Activated T-cell treated with anti-CD3 and anti-CD28 coated beads, Interleukin-2, amount 50 U/mL, for 4 hours (primary cell): ENCODE data around the gene EML6. TPM values are rescaled to one million over a fixed set of nuclear protein-coding genes. Genes with fewer than 3 reads are reported as not detected.

Experiments used
- ATAC-seq, 2 donors: fragments of 200-7000 bp; cut with Tn5 transposase; one replicate each; pipeline ENCODE4 v1.10.0; 2021
- DNase-seq: peaks from one replicate; pipeline ENCODE4 v3.0.0-alpha.2; 2020
- H3K27me3 Mint-ChIP-seq: one replicate; pipeline ENCODE4 v1.8.0; 2021; ENCODE audit warnings: low read depth, mixed read lengths
- H3K36me3 Mint-ChIP-seq: one replicate; pipeline ENCODE4 v1.8.0; 2022; ENCODE audit warnings: mixed read lengths; ENCODE audit not compliant: insufficient read depth
- H3K4me1 Mint-ChIP-seq: one replicate; pipeline ENCODE4 v1.8.0; 2021; ENCODE audit warnings: low read depth, mixed read lengths
- H3K4me3 Mint-ChIP-seq: one replicate; pipeline ENCODE4 v1.8.0; 2021; ENCODE audit warnings: mild to moderate bottlenecking, moderate library complexity, mixed read lengths
- H3K9me3 Mint-ChIP-seq: one replicate; pipeline ENCODE4 v1.8.0; 2021; ENCODE audit warnings: mixed read lengths
- total RNA-seq, 3 donors: library from RNA; stranded (reverse); gene quantifications; one replicate each; pipeline ENCODE4 v1.2.1, GENCODE V29; 2021

Gene EML6
- total RNA-seq, 3 donors from 2014 or later: 0.28 to 0.71 (median 0.55) TPM

DNA sequence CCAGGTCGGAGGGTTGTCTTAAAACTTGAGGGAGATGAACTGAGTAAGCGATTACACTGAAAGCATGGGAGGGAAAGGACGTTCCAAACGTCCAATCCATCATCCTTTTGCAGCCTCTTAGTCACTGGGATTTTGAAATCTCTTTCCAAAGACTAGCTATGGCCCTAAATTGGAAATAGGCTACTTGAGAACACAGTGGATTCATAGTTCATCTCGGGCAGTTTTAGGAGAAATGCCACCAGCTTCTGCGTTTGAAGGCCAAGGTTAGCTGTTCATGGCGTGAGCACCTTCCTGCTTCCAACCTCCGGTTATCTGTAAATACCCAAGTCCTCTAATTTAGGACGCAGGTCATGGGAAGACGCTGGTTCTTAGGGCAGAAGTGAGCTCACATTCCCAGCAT, 821 bp upstream of the EML6 start:
- Mint-ChIP-seq H3K36me3 (no peaks in the 10 kb centered on the region), H3K27me3 (peaks cover 37% of the 10 kb centered on the region), H3K4me3 (peak overlapping the region; percentile 82), H3K9me3 (no peaks in the 10 kb centered on the region), H3K4me1 (peaks cover 14% of the 10 kb centered on the region)
- DNase-seq (no peak), ATAC-seq (no peak)

DNA sequence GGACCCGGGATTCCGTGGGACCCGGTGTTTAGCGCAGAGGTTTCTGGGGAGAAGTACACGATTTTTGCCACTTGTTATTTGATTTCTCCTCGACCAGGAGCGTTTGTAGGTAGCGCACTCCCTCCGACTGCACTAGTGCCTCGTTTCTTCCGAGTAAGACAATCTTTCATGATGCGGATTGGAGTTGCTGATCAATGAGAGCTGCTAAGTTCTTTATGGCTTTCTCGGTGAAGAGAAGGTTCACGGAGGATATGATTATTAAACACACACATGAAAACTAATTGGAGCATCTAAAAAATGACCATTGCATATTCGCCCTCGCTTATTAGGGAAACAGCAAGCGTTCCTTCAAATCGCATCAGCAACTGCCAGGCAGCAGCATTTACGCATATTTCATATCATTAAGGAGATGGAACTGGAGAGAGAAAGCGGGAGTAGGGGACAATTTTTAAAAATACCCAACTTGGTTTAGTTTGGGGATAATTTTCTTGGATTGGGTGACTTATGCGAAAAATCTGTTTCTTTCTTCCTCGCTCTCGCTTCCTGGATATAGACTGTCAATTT, 616 bp downstream of the EML6 start:
- Mint-ChIP-seq H3K4me1 (peaks cover 14% of the 10 kb centered on the region), H3K9me3 (no peaks in the 10 kb centered on the region), H3K4me3 (peak overlapping the region; percentile 82), H3K27me3 (peaks cover 35% of the 10 kb centered on the region), H3K36me3 (no peaks in the 10 kb centered on the region)
- ATAC-seq (no peak), DNase-seq (no peak)

DNA sequence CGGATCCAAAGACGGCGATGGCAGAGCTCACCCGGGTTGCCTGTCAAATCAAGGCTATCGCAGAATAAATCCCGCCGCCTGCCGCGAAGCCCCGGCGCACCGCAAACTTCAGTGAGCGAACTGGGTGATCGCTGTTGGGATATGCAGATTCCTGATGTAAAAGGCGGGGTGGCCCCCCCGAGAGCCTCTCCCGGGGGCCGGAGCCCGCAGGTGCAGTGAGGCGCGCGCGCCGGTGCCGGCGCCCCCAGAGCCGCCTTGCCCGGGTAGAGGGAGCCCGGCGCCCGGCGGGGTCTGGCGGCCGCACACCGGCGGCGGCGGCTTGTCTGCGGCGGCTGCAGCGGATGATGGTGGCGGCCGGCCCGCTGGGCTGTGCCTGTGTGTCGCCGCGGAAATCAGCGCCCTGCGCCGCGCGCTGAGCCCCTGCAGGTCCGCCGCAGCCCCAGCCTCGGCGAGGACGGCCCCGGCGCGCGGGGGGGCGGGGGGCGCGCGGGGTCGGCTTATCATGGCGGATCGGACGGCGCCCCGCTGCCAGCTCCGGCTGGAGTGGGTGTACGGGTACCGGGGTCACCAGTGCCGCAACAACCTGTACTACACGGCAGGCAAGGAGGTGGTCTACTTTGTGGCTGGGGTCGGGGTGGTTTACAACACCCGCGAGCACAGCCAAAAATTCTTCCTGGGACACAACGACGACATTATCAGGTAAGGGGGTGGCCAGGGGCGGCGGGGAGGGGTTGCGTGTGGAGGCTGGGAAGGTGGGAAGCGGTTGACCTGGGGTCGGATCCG, 1.3 kb downstream of the EML6 start:
- H3K27me3 Mint-ChIP-seq: peaks cover 36% of the 10 kb centered on the region

DNA sequence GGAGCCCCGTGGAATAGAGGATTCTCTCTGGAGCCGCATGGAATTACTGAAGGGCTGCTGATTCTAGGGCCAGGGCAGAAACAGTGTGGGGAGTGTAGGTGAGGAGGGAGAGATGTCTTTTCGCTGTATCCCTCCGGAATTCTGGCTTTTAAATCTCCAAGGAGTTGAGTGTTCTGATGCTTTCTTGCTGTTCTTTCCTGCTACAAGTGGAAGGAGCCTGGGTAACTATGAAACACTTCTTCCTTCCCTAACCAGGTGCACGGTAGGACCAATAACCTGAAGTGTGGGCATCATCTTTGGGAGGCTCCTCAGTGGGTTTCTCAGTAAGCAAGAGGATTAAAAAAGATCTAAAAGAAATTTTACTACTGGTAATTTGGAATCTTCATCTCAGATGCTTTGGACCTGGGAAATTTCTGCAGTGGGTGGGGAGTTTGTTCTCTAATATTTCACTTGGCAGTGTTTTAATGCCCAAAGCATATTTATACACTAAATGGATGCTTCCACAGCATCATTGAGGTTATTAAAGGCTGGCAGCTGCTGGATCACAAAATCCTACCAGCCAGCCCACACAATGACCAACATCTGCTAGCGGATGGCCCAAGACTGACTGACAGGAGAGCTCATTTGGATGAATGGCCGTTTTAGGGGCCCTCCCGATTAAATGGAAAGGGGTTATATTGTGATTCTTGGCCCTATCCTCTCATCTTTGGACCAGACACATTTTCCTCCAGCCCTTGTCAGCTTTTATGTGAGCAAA, 2.1 kb downstream of the EML6 start:
- Mint-ChIP-seq H3K36me3 (no peaks in the 10 kb centered on the region), H3K27me3 (peaks cover 36% of the 10 kb centered on the region), H3K4me3 (peak overlapping the region; percentile 80), H3K4me1 (peaks cover 14% of the 10 kb centered on the region), H3K9me3 (no peaks in the 10 kb centered on the region)
- no peak for DNase-seq
- no peak for ATAC-seq

More for the DNA sequence above, 1.3 kb downstream of the EML6 start:
- H3K9me3 Mint-ChIP-seq: no peaks in the 10 kb centered on the region
- peak overlapping the region; percentile 82 for H3K4me3 Mint-ChIP-seq
- ATAC-seq: no peak
- H3K36me3 Mint-ChIP-seq: no peaks in the 10 kb centered on the region
- DNase-seq: peak; percentile 18
- H3K4me1 Mint-ChIP-seq: peaks cover 14% of the 10 kb centered on the region

DNA sequence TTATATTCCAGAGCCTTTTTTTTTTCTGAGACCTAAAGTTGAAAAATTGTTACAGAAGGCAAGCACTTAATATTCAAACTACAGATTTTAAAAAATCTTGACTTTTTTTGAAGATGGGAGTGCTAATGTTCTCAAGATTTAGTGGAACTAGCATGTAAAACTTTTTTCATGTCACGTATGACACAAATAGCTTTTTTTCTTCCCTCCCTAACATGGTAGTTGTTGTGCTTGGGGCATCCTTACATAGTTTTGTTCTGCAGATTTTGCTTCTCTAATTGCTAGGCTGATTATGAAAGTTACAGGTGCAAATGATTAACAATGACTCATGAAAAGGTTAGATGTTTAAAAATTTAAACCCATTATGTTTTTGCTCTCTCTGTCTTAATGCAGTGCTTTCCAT, 3.0 kb downstream of the EML6 start:
- DNase-seq (no peak), ATAC-seq (no peak)
- Mint-ChIP-seq H3K4me3 (no peak overlapping the region), H3K36me3 (no peaks in the 10 kb centered on the region), H3K27me3 (peaks cover 38% of the 10 kb centered on the region), H3K9me3 (no peaks in the 10 kb centered on the region), H3K4me1 (peaks cover 14% of the 10 kb centered on the region)

DNA sequence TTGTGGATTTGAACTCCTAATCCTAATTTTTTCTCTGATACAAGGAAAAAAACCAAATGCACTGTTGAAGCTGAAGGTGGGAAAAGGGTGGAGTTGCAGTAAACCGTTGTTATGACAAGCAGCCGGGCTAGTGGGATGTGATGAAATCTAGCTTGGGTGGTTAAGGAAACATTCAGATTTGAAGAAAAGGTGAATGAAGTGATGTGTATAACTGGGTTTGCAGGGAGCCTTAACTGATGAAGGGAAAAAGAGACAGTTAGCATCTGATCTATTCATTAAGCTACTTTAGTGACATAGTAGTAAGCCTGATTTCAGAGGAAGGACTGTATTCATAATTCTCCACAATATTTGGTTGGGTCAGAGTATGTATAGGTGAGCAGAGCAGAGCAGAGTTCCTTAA, 3.5 kb downstream of the EML6 start:
- H3K4me1 Mint-ChIP-seq: peaks cover 14% of the 10 kb centered on the region
- peaks cover 38% of the 10 kb centered on the region for H3K27me3 Mint-ChIP-seq
- H3K9me3 Mint-ChIP-seq: no peaks in the 10 kb centered on the region

DNA sequence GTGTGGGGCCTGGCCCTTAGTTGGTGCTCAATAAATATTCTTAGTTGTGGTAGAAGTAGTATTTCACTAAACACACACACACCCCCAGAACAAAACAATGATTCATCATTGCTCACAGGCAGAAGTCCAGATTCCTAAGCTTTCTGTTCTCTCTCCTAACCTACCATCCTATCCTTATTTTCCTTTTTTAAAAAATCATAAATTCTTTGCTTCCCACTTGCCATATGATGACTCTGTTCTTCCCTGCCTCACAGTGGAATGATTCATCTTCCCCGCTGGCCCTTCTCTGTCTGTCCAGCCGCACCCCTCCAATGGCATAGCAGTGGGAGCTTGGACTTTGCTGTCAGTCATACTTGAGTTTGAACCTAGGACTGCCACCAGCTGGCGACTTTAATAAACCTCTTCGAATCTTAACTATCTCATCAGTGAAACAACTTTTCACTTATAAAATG, 5.2 kb downstream of the EML6 start:
- Mint-ChIP-seq H3K9me3 (no peaks in the 10 kb centered on the region), H3K4me1 (peaks cover 7% of the 10 kb centered on the region), H3K27me3 (peaks cover 45% of the 10 kb centered on the region), H3K4me3 (no peak overlapping the region), H3K36me3 (no peaks in the 10 kb centered on the region)
- ATAC-seq (no peak), DNase-seq (no peak)

More for the DNA sequence above, 3.5 kb downstream of the EML6 start:
- H3K4me3 Mint-ChIP-seq: no peak overlapping the region
- H3K36me3 Mint-ChIP-seq: no peaks in the 10 kb centered on the region
- DNase-seq: no peak
- ATAC-seq: no peak

DNA sequence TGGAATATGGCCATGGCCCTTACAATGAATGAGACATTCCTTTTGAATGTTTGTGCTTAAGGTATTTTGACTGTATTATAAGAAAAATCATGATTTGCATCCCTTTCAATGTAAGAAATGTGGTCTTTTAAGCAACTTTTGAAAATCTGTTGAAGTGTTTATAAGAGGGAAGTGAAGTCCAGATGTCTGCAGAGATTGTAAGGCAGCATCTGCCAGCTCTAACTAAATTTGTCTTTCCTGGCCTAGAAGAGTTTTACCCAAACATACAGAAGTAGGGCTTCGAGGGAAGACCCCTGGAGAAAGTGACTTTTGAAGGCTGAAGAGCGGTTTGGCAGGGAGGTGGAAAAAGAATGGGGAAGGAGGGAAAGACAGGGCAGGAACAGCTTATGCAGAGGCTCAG, 12.2 kb downstream of the EML6 start:
- no peaks in the 10 kb centered on the region for H3K36me3 Mint-ChIP-seq

DNA sequence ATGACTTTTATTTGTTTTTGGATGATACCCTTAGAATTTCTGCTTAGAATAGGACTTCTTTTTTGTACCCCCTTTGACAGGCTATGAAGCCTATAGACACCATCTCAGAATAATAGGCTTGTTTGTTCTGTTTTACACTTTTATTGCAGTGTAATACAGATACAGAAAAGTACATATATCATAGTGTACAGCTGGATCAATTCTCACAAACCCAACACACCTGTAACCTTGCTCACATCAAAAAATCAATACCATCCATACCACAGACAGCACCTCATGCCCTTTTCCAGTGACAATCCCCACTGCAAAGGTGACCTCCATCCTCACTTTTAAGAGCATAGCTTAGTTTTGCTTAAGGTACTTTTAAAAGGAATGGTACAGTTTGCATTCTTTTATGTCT, 14.8 kb downstream of the EML6 start:
- ATAC-seq: no peak
- Mint-ChIP-seq H3K9me3 (no peaks in the 10 kb centered on the region), H3K4me1 (no peaks in the 10 kb centered on the region), H3K4me3 (no peak overlapping the region), H3K27me3 (peaks cover 13% of the 10 kb centered on the region), H3K36me3 (no peaks in the 10 kb centered on the region)
- no peak for DNase-seq

More for the DNA sequence above, 12.2 kb downstream of the EML6 start:
- no peak overlapping the region for H3K4me3 Mint-ChIP-seq
- H3K4me1 Mint-ChIP-seq: no peaks in the 10 kb centered on the region
- H3K9me3 Mint-ChIP-seq: no peaks in the 10 kb centered on the region
- ATAC-seq (no peak), DNase-seq (no peak)
- peaks cover 14% of the 10 kb centered on the region for H3K27me3 Mint-ChIP-seq

DNA sequence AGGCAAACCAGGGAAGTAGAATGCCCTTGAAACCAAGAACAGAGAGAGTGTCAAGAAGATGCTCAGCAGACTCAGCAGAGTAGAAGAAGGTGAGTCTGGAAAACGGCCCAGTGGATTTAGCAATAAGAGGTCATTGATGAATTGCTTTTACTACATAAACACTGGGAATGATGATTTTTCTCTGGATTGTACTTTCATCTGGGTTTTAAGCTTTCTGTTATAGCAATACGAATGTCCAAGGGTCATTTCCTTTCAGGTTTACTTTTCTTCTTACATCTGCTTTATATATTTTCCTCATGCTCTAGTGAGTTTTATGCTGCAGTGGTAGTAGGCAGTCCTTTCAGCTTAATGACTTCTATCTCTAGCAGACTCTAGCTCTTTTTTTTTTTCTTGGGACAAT, 16.9 kb downstream of the EML6 start:
- no peak for ATAC-seq
- Mint-ChIP-seq H3K27me3 (peaks cover 10% of the 10 kb centered on the region), H3K4me3 (no peak overlapping the region), H3K9me3 (no peaks in the 10 kb centered on the region), H3K36me3 (no peaks in the 10 kb centered on the region), H3K4me1 (no peaks in the 10 kb centered on the region)
- DNase-seq: no peak

DNA sequence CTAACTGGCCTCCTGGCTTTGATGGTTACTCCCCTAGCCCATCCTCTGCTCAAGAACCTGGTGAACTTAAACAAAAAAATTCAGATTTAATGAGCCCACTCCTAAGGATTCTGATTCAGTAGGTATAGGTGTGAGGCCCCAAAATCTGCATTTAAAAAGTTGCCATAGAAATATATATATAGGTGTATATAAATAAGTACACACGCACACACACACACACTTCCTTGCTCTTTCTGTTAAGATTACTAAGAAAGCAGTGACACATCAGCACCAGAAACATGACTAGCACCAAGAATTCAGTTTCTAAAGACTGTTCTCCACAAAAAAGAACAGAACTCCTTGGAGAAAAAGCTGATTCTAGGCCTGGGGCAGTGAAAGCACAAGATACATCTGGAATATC, 17.8 kb downstream of the EML6 start:
- Mint-ChIP-seq H3K36me3 (no peaks in the 10 kb centered on the region), H3K4me3 (no peak overlapping the region), H3K9me3 (no peaks in the 10 kb centered on the region), H3K27me3 (peaks cover 10% of the 10 kb centered on the region), H3K4me1 (no peaks in the 10 kb centered on the region)
- DNase-seq (no peak), ATAC-seq (no peak)

DNA sequence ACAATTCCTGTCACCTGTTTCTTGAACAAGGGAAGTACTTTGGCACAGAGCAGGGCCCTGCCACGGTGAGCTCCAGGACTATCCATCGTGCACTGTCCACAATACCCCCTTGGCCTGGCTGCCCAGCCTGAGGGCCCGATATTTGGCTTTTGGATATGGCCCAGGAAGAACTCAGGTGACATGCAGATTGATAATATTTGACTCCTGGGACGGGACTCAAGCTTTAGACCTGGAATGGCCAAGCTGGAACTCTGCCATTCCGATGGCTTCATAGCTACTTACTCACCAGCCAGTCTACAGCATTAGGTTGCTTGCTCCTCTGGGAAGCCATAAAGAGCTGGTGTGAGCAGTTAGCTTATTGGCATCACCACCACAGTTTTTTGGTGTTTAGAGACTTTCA, 26.6 kb downstream of the EML6 start:
- Mint-ChIP-seq H3K4me3 (no peak overlapping the region), H3K27me3 (no peaks in the 10 kb centered on the region), H3K36me3 (no peaks in the 10 kb centered on the region), H3K4me1 (no peaks in the 10 kb centered on the region), H3K9me3 (no peaks in the 10 kb centered on the region)
- no peak for ATAC-seq
- no peak for DNase-seq

DNA sequence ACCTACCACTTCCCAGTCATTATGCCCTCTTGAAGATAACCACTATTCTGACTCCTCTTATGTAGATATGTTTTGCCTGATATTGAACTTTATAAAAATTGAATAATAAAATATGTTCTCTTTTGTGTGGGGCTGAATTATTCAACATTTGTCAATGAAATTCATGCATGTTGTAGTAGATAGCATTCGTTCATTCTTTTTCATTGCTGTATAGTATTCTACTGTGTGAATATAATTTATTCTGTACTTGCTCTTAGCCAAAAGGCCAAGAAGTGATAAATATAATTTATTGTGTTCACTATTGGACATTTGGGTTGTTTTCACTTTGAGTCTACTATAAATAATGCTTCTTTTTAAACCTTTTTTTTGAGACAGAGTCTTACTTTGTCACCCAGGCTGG, 29.0 kb downstream of the EML6 start:
- Mint-ChIP-seq H3K4me3 (no peak overlapping the region), H3K9me3 (no peaks in the 10 kb centered on the region), H3K4me1 (no peaks in the 10 kb centered on the region), H3K36me3 (no peaks in the 10 kb centered on the region), H3K27me3 (no peaks in the 10 kb centered on the region)
- DNase-seq: no peak
- ATAC-seq: no peak

DNA sequence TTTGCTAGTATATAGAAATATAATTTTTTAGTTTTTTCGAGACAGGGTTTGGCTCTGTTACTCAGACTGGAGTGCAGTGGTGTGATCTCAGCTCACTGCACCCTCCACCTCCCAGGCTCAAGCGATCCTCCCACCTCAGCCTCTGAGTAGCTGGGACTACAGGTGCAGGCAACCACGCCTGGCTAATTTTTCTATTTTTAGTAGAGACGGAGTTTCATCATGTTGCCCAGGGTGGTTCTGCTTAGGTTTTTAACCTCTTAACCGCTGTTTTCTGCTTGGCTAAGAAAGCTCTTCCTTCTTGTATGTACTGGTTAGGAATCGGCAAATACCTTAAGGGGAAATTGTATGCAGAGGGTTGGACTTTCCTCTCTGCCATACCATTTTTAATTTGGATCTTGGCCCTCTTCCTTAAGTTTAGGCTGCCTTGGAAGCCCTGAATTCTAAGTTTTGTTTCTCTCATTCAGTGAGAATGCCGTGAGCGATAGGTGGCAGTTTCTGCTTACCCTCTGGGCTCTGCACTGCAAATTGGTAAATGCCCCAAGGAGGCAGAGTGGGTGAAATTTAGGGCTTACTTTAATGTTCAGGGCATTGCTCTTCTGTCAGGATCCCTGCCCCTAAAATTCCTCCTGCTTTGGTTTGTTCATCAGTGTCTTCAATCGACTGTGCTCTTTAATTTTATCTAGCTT, 32.3 kb downstream of the EML6 start:
- H3K27me3 Mint-ChIP-seq: peaks cover 3% of the 10 kb centered on the region
- H3K36me3 Mint-ChIP-seq: no peaks in the 10 kb centered on the region
- DNase-seq (no peak), ATAC-seq (no peak)
- no peaks in the 10 kb centered on the region for H3K9me3 Mint-ChIP-seq
- no peaks in the 10 kb centered on the region for H3K4me1 Mint-ChIP-seq
- no peak overlapping the region for H3K4me3 Mint-ChIP-seq
